Measurements from ENCODE around the gene STAG3.
"Not testable (repeated sequence)": the region's sequence is repeated elsewhere in the genome, so short reads cannot be mapped to it uniquely, and the experiment has no call there.

Gene STAG3

DNA sequence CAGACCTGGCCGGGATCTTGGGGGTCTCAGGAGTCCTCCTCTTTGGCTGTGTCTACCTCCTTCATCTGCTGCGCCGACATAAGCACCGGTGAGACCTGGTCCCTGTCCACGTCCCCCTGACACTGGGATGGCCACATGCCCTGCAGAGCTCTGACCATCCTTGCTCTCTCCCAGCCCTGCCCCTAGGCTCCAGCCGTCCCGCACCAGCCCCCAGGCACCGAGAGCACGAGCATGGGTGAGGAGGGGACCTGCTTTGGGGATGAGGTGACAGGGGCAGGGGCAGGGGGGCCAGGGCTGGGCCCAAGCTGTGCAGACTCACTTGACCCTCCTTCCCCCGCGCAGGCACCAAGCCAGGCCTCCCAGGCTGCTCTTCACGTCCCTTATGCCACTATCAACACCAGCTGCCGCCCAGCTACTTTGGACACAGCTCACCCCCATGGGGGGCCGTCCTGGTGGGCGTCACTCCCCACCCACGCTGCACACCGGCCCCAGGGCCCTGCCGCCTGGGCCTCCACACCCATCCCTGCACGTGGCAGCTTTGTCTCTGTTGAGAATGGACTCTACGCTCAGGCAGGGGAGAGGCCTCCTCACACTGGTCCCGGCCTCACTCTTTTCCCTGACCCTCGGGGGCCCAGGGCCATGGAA, 43.0 kb downstream of the STAG3 start:
- Histone ChIP-seq H3K27me3 (replicated peaks; ENCODE audit: control insufficient read depth, insufficient read depth, low read length) (no peaks in the 10 kb centered on the region), H3K4me1 (ENCODE audit: control insufficient read depth, insufficient read depth, low read length) (no peaks in the 10 kb centered on the region), H3K36me3 (ENCODE audit: control insufficient read depth, insufficient read depth, low read length, severe bottlenecking) (peaks cover 7% of the 10 kb centered on the region), H3K9me3 (ENCODE audit: control insufficient read depth, low read length) (no peaks in the 10 kb centered on the region), H3K4me3 (ENCODE audit: low read length) (no peak overlapping the region), H3K9ac (ENCODE audit: low read length) (no peak overlapping the region)
- DNase-seq (ENCODE audit: low read depth): no peak

DNA sequence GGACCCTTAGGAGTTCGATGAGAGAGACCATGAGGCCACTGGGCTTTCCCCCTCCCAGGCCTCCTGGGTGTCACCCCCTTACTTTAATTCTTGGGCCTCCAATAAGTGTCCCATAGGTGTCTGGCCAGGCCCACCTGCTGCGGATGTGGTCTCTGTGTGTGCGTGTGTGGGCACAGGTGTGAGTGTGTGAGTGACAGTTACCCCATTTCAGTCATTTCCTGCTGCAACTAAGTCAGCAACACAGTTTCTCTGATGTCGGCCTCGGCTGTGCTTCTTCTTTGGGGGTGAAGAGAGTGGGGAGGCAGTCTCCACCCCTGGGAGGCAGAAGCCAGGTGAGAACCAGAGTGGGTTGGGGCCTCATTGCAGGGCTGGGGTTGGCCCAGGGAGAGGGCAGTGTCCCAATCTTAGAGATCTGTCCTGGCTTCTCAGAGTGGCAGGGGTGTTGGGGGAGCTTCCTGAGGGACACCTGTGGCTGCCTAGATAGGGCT, 43.6 kb downstream of the STAG3 start:
- Histone ChIP-seq H3K9me3 (ENCODE audit: control insufficient read depth, low read length) (no peaks in the 10 kb centered on the region), H3K27me3 (replicated peaks; ENCODE audit: control insufficient read depth, insufficient read depth, low read length) (no peaks in the 10 kb centered on the region), H3K9ac (ENCODE audit: low read length) (no peak overlapping the region), H3K4me1 (ENCODE audit: control insufficient read depth, insufficient read depth, low read length) (no peaks in the 10 kb centered on the region), H3K36me3 (ENCODE audit: control insufficient read depth, insufficient read depth, low read length, severe bottlenecking) (peaks cover 7% of the 10 kb centered on the region), H3K4me3 (ENCODE audit: low read length) (no peak overlapping the region)
- DNase-seq (ENCODE audit: low read depth): no peak

DNA sequence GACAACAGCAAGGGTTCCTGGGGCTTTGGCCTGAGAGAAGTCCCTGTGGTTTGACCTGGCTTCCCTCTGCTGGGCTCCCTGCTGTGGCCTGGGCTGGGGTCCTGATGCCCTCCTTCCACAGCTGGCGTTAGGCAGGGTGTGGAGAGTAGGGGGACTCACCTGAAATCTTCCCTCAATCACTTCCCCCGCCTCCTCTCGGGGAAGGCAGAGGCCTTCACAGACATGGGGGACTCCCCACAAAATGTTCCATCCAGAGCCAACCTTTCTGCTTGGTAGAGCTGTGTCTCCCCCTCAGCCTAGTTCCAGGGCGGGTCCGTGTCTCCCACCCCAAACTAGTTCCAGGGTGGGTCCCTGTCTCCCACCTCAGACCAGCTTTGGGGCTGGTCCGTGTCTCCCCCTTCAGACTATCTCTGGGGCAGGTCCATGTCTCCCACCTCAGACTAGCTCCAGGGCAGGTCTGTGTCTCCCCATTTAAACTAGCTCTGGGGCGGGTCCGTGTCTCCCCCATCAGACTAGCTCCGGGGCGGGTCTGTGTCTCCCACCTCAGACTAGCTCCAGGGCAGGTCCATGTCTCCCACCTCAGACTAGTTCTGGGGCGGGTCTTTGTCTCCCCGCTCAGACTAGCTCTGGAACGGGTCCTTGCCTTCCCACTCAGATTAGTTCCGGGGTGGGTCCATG, 44.2 kb downstream of the STAG3 start:
- Histone ChIP-seq H3K9ac (ENCODE audit: low read length) (no peak overlapping the region), H3K4me3 (ENCODE audit: low read length) (no peak overlapping the region), H3K4me1 (ENCODE audit: control insufficient read depth, insufficient read depth, low read length) (no peaks in the 10 kb centered on the region), H3K27me3 (replicated peaks; ENCODE audit: control insufficient read depth, insufficient read depth, low read length) (no peaks in the 10 kb centered on the region), H3K36me3 (ENCODE audit: control insufficient read depth, insufficient read depth, low read length, severe bottlenecking) (peaks cover 7% of the 10 kb centered on the region), H3K9me3 (ENCODE audit: control insufficient read depth, low read length) (no peaks in the 10 kb centered on the region)
- DNase-seq (ENCODE audit: low read depth): no peak

DNA sequence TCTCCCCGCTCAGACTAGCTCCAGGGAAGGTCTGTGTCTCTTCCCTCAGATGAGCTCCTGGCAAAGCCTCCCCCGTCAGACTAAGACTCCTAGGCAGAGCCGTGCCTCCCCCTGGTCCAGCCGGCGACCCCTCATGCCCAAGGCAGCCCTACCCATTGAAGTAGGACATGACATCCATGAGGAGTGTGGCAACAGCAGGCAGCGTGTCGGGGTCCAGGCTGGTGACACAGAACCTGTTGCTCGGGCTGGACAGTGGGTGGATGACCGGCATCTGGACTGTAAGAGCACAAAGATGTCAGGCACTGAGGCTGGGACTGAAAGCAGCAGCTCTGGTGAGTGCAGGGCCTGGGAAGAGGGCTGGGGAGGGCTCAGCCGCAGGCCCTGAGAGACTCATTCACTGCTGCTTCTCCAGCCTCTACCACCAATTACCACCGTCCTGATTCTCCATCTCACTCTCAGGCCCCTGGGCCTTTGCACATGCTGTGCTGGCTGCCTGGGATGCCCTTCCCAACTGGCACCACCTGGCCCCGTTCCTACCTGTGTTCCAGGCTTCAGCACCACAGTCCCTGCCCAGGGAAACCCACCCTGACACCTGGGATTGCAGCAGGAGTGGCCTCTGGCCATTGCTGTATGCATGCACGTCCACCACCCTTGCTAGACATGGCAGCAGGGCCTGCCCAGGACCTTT, 44.9 kb downstream of the STAG3 start:
- peaks cover 7% of the 10 kb centered on the region for H3K36me3 ChIP-seq (ENCODE audit: control insufficient read depth, insufficient read depth, low read length, severe bottlenecking)
- no peaks in the 10 kb centered on the region for H3K27me3 ChIP-seq (replicated peaks; ENCODE audit: control insufficient read depth, insufficient read depth, low read length)
- no peaks in the 10 kb centered on the region for H3K4me1 ChIP-seq (ENCODE audit: control insufficient read depth, insufficient read depth, low read length)
- no peak overlapping the region for H3K9ac ChIP-seq (ENCODE audit: low read length)
- no peaks in the 10 kb centered on the region for H3K9me3 ChIP-seq (ENCODE audit: control insufficient read depth, low read length)
- no peak overlapping the region for H3K4me3 ChIP-seq (ENCODE audit: low read length)
- DNase-seq (ENCODE audit: low read depth): no peak

DNA sequence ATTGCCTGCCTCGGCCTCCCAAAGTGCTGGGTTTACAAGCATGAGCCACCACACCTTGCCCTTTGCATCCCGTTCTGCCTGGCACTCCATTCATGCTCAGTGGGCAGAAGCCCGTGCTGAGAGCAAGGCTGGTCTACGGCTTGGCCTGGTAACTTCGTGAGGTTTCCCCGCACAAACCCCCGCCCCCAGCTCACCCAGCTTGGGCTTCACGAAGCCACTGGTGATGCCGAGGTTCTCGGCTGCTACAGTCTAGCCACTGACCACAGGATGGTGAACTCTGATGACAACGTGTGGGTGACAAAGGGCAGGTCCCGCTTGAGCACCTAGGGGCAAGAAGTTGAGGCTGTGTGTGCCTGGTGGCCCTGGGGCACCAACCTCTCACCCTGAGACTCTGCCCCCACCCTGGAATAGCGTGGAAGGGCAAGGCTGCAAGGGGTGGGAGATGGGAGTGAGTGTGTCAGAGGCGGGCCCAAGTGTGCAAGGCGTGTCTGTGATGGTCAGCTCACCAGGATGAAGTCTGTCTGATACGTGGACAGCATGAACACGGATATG, 45.7 kb downstream of the STAG3 start:
- not testable (repeated sequence) for H3K36me3 ChIP-seq (ENCODE audit: control insufficient read depth, insufficient read depth, low read length, severe bottlenecking); H3K4me1 ChIP-seq (ENCODE audit: control insufficient read depth, insufficient read depth, low read length); H3K4me3 ChIP-seq (ENCODE audit: low read length); H3K9me3 ChIP-seq (ENCODE audit: control insufficient read depth, low read length); H3K27me3 ChIP-seq (replicated peaks; ENCODE audit: control insufficient read depth, insufficient read depth, low read length); DNase-seq (ENCODE audit: low read depth); H3K9ac ChIP-seq (ENCODE audit: low read length)

DNA sequence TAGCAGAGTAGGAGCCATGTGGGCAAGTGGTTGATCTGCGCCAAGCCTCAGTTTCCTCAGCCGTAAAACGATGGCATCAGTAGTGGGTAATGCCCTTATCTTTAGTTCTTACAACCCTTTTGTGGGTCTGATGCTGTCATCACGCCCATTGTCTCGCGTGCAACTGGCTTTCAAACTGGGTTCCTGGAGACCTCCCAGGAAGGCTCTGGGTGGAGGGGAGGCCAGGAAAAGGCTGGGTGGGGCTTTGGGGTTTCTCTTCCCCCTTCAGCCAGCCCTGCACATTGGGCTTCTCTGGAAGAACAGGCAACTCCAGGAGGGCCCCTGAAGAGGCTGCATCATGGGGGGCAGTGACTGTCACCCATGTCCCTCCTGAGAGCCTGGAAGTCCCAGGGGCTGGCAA, 47.2 kb downstream of the STAG3 start:
- H3K9ac ChIP-seq (ENCODE audit: low read length); H3K4me1 ChIP-seq (ENCODE audit: control insufficient read depth, insufficient read depth, low read length); DNase-seq (ENCODE audit: low read depth); H3K4me3 ChIP-seq (ENCODE audit: low read length); H3K36me3 ChIP-seq (ENCODE audit: control insufficient read depth, insufficient read depth, low read length, severe bottlenecking); H3K9me3 ChIP-seq (ENCODE audit: control insufficient read depth, low read length); H3K27me3 ChIP-seq (replicated peaks; ENCODE audit: control insufficient read depth, insufficient read depth, low read length): not testable (repeated sequence)

DNA sequence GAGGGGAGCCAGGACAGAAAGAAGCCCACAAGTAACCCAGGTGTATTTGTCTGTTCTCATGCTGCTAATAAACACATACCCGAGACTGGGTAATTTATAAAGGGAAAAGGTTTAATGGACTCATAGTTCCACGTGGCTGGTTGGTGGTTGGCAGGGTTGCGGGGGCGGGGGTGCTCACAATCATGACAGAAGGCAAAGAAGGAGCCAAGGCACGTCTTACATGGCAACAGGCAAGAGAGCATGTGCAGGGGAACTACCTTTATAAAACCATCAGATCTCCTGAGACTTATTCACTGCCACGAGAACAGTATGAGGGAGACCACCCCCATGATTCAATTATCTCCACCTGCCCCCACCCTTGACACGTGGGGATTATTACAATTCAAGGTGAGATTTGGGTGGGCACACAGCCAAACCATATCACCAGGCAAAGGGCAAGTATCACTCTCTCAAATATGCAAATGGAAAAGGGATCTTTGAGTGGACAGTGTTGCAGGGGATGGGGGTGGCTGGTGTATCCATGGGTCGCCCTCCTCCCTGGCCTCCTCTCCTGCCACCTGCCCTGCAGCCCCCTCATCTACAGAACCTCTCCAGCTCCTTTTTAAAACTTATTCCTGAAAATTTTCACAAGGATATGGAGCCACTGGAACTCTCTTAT, 57.1 kb downstream of the STAG3 start:
- DNase-seq (ENCODE audit: low read depth); H3K4me1 ChIP-seq (ENCODE audit: control insufficient read depth, insufficient read depth, low read length); H3K36me3 ChIP-seq (ENCODE audit: control insufficient read depth, insufficient read depth, low read length, severe bottlenecking); H3K9me3 ChIP-seq (ENCODE audit: control insufficient read depth, low read length); H3K27me3 ChIP-seq (replicated peaks; ENCODE audit: control insufficient read depth, insufficient read depth, low read length); H3K4me3 ChIP-seq (ENCODE audit: low read length); H3K9ac ChIP-seq (ENCODE audit: low read length): not testable (repeated sequence)

DNA sequence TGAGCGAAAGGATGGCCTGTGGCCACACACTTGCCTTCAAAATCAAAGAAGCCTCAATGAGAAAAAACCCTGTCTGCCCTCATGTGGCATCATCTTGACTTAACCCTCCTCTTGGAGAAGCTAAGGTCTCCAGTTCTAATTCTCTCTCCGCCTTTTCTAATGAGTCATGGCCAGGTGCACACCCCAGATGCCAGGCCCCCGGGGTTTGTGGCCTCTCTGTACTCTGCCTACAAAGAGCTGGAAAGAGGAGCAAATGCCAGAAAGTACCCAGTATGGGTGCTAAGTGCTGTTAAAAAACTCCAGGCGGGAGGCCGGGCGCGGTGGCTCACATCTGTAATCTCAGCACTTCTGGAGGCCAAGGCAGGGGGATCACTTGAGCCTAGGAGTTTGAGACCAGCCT, 62.3 kb downstream of the STAG3 start:
- not testable (repeated sequence) for H3K4me1 ChIP-seq (ENCODE audit: control insufficient read depth, insufficient read depth, low read length); H3K9ac ChIP-seq (ENCODE audit: low read length)

DNA sequence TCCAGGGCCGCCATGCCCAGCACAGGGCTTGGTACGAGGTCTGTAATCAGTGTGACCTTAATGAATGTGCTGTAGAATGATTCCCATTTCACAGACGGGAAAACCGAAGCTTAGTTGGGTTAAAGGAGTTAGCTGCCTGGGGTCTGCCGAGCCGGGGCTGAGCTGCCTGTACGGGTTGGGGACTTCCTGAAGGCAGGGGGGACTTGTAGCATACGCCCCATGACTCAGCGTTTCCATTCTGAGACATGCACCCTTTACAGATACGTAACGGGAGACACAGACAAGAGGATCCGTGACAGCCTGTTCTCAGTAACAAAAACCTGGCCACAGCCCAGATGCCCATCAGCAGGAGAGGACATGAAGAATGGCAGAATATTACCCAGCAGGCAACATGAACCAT, 65.7 kb downstream of the STAG3 start:
- not testable (repeated sequence) for H3K4me1 ChIP-seq (ENCODE audit: control insufficient read depth, insufficient read depth, low read length); H3K9ac ChIP-seq (ENCODE audit: low read length); DNase-seq (ENCODE audit: low read depth); H3K27me3 ChIP-seq (replicated peaks; ENCODE audit: control insufficient read depth, insufficient read depth, low read length); H3K9me3 ChIP-seq (ENCODE audit: control insufficient read depth, low read length); H3K4me3 ChIP-seq (ENCODE audit: low read length); H3K36me3 ChIP-seq (ENCODE audit: control insufficient read depth, insufficient read depth, low read length, severe bottlenecking)

More for the DNA sequence above, 62.3 kb downstream of the STAG3 start:
- not testable (repeated sequence) for H3K36me3 ChIP-seq (ENCODE audit: control insufficient read depth, insufficient read depth, low read length, severe bottlenecking); H3K9me3 ChIP-seq (ENCODE audit: control insufficient read depth, low read length); H3K27me3 ChIP-seq (replicated peaks; ENCODE audit: control insufficient read depth, insufficient read depth, low read length); DNase-seq (ENCODE audit: low read depth); H3K4me3 ChIP-seq (ENCODE audit: low read length)

DNA sequence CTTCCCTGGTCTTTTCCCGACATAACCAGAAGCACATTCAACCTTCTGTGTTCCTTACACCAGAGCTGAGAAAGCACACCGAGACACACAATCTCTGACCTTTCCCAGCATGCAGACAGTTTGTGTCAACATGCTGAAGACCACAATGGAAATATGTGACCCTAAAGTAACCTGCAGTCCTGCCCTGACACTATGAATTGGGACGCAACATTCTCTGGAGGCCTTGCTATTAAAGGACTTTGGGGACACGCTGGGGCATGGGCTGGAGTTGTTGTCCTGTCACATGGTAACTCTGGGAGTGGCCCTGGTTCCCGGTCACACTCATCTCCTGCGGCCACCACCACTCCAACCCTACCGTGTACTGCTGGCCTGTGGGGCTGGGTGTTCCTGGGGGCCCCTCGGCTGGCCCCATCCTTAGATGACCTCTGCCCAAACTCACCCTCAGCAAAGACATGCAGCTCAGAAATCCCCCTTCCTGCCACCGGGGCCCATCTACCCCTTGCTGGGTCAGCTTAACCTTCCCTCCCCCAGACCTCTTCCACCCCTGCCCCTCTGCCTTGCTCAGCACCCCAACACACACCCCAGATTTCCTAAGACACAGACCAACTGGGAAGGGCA, 67.4 kb downstream of the STAG3 start:
- not testable (repeated sequence) for H3K9me3 ChIP-seq (ENCODE audit: control insufficient read depth, low read length); H3K9ac ChIP-seq (ENCODE audit: low read length); H3K36me3 ChIP-seq (ENCODE audit: control insufficient read depth, insufficient read depth, low read length, severe bottlenecking); H3K4me3 ChIP-seq (ENCODE audit: low read length); H3K4me1 ChIP-seq (ENCODE audit: control insufficient read depth, insufficient read depth, low read length); DNase-seq (ENCODE audit: low read depth); H3K27me3 ChIP-seq (replicated peaks; ENCODE audit: control insufficient read depth, insufficient read depth, low read length)

All from adipocyte (in vitro differentiated cells).